ENCODE data around the gene CEP70.

CEP70 gene

DNA sequence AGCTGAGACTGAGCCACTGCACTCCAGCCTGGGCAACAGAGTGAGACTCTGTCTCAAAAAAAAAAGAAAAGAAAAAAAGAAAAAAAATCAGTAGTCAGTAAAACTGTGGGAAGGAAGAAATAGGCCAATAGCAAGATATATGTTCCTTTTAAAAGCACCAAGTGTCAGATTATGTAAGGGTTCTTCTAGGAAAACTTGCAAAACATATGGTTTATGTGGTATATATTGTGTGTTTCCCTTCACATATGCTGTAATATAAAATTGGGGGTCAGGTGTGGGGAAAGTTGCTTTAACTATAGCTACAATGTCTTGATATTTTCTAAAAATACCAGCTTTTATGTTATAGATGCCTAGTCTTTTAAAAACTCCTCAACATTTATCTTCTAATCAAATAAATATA is 95.1 kb downstream of the CEP70 start:
- no peak for TF ChIP-seq CEBPB (IDR thresholded peaks at IDR 0.05)
- no peak for TF ChIP-seq TEAD4 (IDR thresholded peaks at IDR 0.05)
- no peak for TF ChIP-seq TAF1 (IDR thresholded peaks at IDR 0.05; ENCODE audit: low read depth)
- TF ChIP-seq FOXM1 (IDR thresholded peaks at IDR 0.05; ENCODE audit: borderline replicate concordance, low read depth), result no peak
- TF ChIP-seq, protein P1, sequence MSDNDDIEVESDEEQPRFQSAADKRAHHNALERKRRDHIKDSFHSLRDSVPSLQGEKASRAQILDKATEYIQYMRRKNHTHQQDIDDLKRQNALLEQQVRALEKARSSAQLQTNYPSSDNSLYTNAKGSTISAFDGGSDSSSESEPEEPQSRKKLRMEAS (IDR thresholded peaks at IDR 0.05), result no peak
- TF ChIP-seq, protein P2, sequence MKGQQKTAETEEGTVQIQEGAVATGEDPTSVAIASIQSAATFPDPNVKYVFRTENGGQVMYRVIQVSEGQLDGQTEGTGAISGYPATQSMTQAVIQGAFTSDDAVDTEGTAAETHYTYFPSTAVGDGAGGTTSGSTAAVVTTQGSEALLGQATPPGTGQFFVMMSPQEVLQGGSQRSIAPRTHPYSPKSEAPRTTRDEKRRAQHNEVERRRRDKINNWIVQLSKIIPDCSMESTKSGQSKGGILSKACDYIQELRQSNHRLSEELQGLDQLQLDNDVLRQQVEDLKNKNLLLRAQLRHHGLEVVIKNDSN (IDR thresholded peaks at IDR 0.05), result no peak

DNA sequence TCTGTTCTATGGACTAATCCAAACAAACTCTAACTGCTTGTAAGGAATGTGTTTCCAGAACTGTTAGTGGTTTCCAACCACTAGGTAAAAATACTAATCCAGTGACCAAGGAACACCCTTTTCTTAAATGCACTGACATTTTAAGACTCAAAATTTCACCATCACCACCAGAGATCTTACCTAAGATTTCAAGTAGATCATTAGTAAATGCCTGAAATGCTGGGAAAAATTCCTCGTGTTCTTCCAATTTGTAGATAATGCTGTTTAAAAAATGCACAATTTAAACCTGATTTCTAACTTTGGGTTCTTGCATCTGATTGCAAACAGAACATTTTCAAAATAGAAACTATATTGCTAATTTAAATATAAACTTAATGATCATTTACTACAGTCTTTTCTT is 96.2 kb downstream of the CEP70 start:
- TF ChIP-seq TEAD4 (IDR thresholded peaks at IDR 0.05), result no peak
- no peak for TF ChIP-seq TCF12 (IDR thresholded peaks at IDR 0.05; ENCODE audit: low read depth)
- TF ChIP-seq, protein P2 (IDR thresholded peaks at IDR 0.05), result no peak
- TF ChIP-seq RAD21 (IDR thresholded peaks at IDR 0.05; ENCODE audit: low read depth), result no peak
- TF ChIP-seq, protein P1 (IDR thresholded peaks at IDR 0.05), result no peak

GRCh38 chr3:138497021-138497420 is 97.0 kb downstream of the CEP70 start:
- TF ChIP-seq NFIC (IDR thresholded peaks at IDR 0.05), result no peak
- TF ChIP-seq REST (IDR thresholded peaks at IDR 0.05; ENCODE audit: low read depth), result no peak
- TF ChIP-seq TEAD4 (IDR thresholded peaks at IDR 0.05), result no peak
- TF ChIP-seq, protein P2 (IDR thresholded peaks at IDR 0.05), result no peak
- TF ChIP-seq RAD21 (IDR thresholded peaks at IDR 0.05; ENCODE audit: low read depth), result no peak
- TF ChIP-seq CREB1 (IDR thresholded peaks at IDR 0.05; ENCODE audit: low read depth), result no peak
- TF ChIP-seq, protein P1 (IDR thresholded peaks at IDR 0.05), result no peak
- TF ChIP-seq TCF12 (IDR thresholded peaks at IDR 0.05; ENCODE audit: low read depth), result no peak
- TF ChIP-seq CEBPB (IDR thresholded peaks at IDR 0.05), result no peak
- no peak for TF ChIP-seq YY1 (IDR thresholded peaks at IDR 0.05; ENCODE audit: low read depth)

DNA sequence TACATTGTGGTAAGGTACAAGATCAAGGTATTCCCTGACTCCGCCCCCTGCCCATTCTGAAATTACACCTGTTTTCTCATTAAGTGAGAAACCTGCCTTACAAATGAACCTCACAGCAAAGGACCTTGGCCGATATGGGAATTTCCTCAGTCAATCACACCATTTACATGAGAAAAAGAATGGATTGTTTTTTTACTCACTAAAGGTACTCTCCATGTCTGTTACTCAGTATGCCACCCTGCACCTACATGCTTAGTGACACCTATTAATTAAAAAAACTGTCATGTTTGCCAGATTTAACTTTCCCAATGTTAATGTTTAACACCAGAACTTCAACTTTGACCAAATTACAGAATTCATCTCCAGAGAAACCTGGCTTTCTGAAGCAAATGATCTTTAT is 97.6 kb downstream of the CEP70 start:
- TF ChIP-seq RAD21 (IDR thresholded peaks at IDR 0.05; ENCODE audit: low read depth), result no peak
- TF ChIP-seq, protein P1 (IDR thresholded peaks at IDR 0.05), result no peak
- no peak for TF ChIP-seq TAF1 (IDR thresholded peaks at IDR 0.05; ENCODE audit: low read depth)
- TF ChIP-seq EP300 (IDR thresholded peaks at IDR 0.05; ENCODE audit: borderline replicate concordance), result no peak
- TF ChIP-seq YY1 (IDR thresholded peaks at IDR 0.05; ENCODE audit: low read depth), result no peak
- TF ChIP-seq EGR1 (IDR thresholded peaks at IDR 0.05), result no peak
- no peak for TF ChIP-seq FOXM1 (IDR thresholded peaks at IDR 0.05; ENCODE audit: borderline replicate concordance, low read depth)
- TF ChIP-seq NFIC (IDR thresholded peaks at IDR 0.05), result no peak
- no peak for TF ChIP-seq TCF12 (IDR thresholded peaks at IDR 0.05; ENCODE audit: low read depth)

DNA sequence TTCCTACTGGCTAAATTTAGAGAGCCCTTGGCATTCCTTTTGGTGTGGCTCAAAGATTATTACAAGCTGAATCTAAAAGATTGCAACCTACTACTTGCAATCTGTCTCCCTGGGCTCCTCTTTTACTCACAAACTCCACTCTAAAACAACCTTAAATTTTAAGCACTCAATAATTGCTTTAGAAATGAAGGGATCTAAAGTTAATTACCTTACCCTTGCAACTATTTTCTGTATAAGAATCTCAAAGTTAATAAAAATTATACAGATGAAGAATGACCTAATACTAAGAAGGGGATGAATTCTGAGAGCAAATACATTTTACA is 99.5 kb downstream of the CEP70 start:
- no peak for TF ChIP-seq RAD21 (IDR thresholded peaks at IDR 0.05; ENCODE audit: low read depth)
- TF ChIP-seq, protein P1 (IDR thresholded peaks at IDR 0.05), result no peak
- TF ChIP-seq TCF12 (IDR thresholded peaks at IDR 0.05; ENCODE audit: low read depth), result no peak
- no peak for TF ChIP-seq EP300 (IDR thresholded peaks at IDR 0.05; ENCODE audit: borderline replicate concordance)
- TF ChIP-seq, protein P2 (IDR thresholded peaks at IDR 0.05), result no peak
- TF ChIP-seq CEBPB (IDR thresholded peaks at IDR 0.05), result no peak
- no peak for TF ChIP-seq TEAD4 (IDR thresholded peaks at IDR 0.05)
- no peak for TF ChIP-seq REST (IDR thresholded peaks at IDR 0.05; ENCODE audit: low read depth)
- TF ChIP-seq FOXM1 (IDR thresholded peaks at IDR 0.05; ENCODE audit: borderline replicate concordance, low read depth), result no peak
- TF ChIP-seq ZBTB7A (IDR thresholded peaks at IDR 0.05; ENCODE audit: low read depth), result no peak
- no peak for TF ChIP-seq NFIC (IDR thresholded peaks at IDR 0.05)

Measured in Ishikawa (cell line).